HepG2 (cell line): ENCODE measurements around the gene MTOR. TPM values are rescaled to one million over a fixed set of nuclear protein-coding genes. Genes with fewer than 3 reads are reported as not detected.

Source experiments
- ATAC-seq: fragments of 200-7000 bp; cut with Tn5 transposase; 3 replicates; pipeline ENCODE4 v1.9.1; 2020; ENCODE audit warnings: mild to moderate bottlenecking, moderate library complexity
- BruUV-seq: library from RNA; stranded (reverse); fragments of 400-500 nt; replicated peaks from 2 replicates; lab custom pipeline; 2021; lab: Mats Ljungman, UMichigan
- CTCF ChIA-PET: fragments of 300-600 bp; formaldehyde crosslinking; extraction: SDS; loops from one replicate; lab custom pipeline; 2021; ENCODE audit warnings: low total read pairs, inconsistent platforms, low intra/inter-chr PET ratio; lab: Yijun Ruan, JAX
- POLR2A ChIA-PET: fragments of 350-600 bp; sonication (Branson Sonifier 250); formaldehyde crosslinking; loops from one replicate; lab custom pipeline; 2020; ENCODE audit warnings: antibody characterized with exemption, inconsistent platforms; lab: Yijun Ruan, JAX
- DNase-seq: peaks from one replicate; pipeline ENCODE4 v3.0.0-alpha.2; 2015; ENCODE audit warnings: low spot score
- FAIRE-seq: peaks from 3 replicates; lab custom pipeline; 2011; peaks lifted over from hg19 to GRCh38; lab: Jason Lieb, UNC
- H2AFZ ChIP-seq: one replicate; pipeline ENCODE4 v1.6.1; 2011; ENCODE audit warnings: low read length, inconsistent platforms
- H3K27ac ChIP-seq: fragments of 300-600 bp; 3 replicates; pipeline ENCODE4 v1.8.0; 2011; ENCODE audit warnings: mixed run types, mild to moderate bottlenecking, mixed read lengths, low read length, inconsistent platforms; ENCODE audit not compliant: insufficient read depth; ENCODE audit errors: extremely low read length
- H3K27me3 ChIP-seq, 2 experiments: fragments of 200-600 bp in 1 of 2; 2 replicates in 1 of 2; 3 replicates in 1 of 2; pipeline versions ENCODE4 v1.6.0 to v1.8.0; 2011; ENCODE audit warnings: low read length in 2 of 2, mild to moderate bottlenecking in 2 of 2, moderate library complexity in 2 of 2, inconsistent platforms in 1 of 2; ENCODE audit not compliant: insufficient read depth in 2 of 2, control insufficient read depth in 1 of 2
- H3K36me3 ChIP-seq, 2 experiments: fragments of 200-600 bp in 1 of 2; replicated peaks in 1 of 2; 2 replicates in 1 of 2; 3 replicates in 1 of 2; pipeline versions ENCODE4 v1.5.1 to v1.8.0; 2011; ENCODE audit warnings: low read length in 2 of 2, inconsistent platforms in 1 of 2; ENCODE audit not compliant: insufficient read depth in 2 of 2, control insufficient read depth in 1 of 2
- H3K4me1 ChIP-seq: 2 replicates; pipeline ENCODE4 v1.5.1; 2012; ENCODE audit warnings: low read length, inconsistent platforms; ENCODE audit not compliant: insufficient read depth
- H3K4me2 ChIP-seq: 2 replicates; pipeline ENCODE4 v1.6.0; 2011; ENCODE audit warnings: low read depth, low read length, inconsistent platforms
- H3K4me3 ChIP-seq, 3 experiments: fragments of 200-600 bp in 1 of 3; sonication (generic), shearing (Covaris generic) in 1 of 3; replicated peaks in 1 of 3; 2 replicates each; pipeline ENCODE4 v1.5.1; 2011 to 2016; ENCODE audit warnings: low read length in 3 of 3, inconsistent platforms in 2 of 3, low read depth in 2 of 3, mild to moderate bottlenecking in 2 of 3, control low read depth in 1 of 3, mixed read lengths in 1 of 3; ENCODE audit not compliant: insufficient read depth in 1 of 3
- H3K79me2 ChIP-seq: one replicate; pipeline ENCODE4 v1.6.1; 2011; ENCODE audit warnings: low read length, inconsistent platforms; ENCODE audit not compliant: insufficient read depth
- H3K9ac ChIP-seq: 2 replicates; pipeline ENCODE4 v1.6.0; 2011; ENCODE audit warnings: mild to moderate bottlenecking, low read depth, low read length, inconsistent platforms; ENCODE audit not compliant: insufficient read depth
- H3K9me3 ChIP-seq: 2 replicates; pipeline ENCODE4 v1.5.1; 2012; ENCODE audit warnings: mild to moderate bottlenecking, low read length
- H4K20me1 ChIP-seq: 2 replicates; pipeline ENCODE4 v1.6.0; 2011; ENCODE audit warnings: inconsistent platforms, mild to moderate bottlenecking, low read length, moderate library complexity; ENCODE audit not compliant: insufficient read depth
- GLI4 ChIP-seq: sonication (generic); formaldehyde crosslinking; IDR thresholded peaks from 2 replicates; pipeline ENCODE4 v1.5.1; 2020; ENCODE audit warnings: missing genetic modification reagents, mild to moderate bottlenecking, moderate library complexity, borderline replicate concordance
- HOXA7 ChIP-seq: sonication (generic); formaldehyde crosslinking; IDR thresholded peaks from 2 replicates; pipeline ENCODE4 v1.8.1; 2022; ENCODE audit warnings: mild to moderate bottlenecking, missing genetic modification reagents, moderate library complexity
- KDM5B ChIP-seq: sonication (generic); formaldehyde crosslinking; IDR thresholded peaks from 2 replicates; pipeline ENCODE4 v1.4.0; 2020; ENCODE audit warnings: missing genetic modification reagents, mild to moderate bottlenecking, borderline replicate concordance
- MAFF ChIP-seq: IDR thresholded peaks from 2 replicates; pipeline ENCODE4 v1.6.1; 2011; ENCODE audit warnings: low read depth, low read length, improper control_type of control experiment
- RBFOX2 ChIP-seq: fragments of 200-400 bp; formaldehyde crosslinking; IDR thresholded peaks from 2 replicates; pipeline ENCODE4 v1.6.1; 2017; ENCODE audit warnings: low read depth, mild to moderate bottlenecking, low read length
- RORA ChIP-seq: sonication (generic); formaldehyde crosslinking; IDR thresholded peaks from 2 replicates; pipeline ENCODE4 v1.5.0; 2020; ENCODE audit warnings: mild to moderate bottlenecking, missing genetic modification reagents, moderate library complexity
- ZNF547 ChIP-seq: sonication (generic); formaldehyde crosslinking; IDR thresholded peaks from 2 replicates; pipeline ENCODE4 v1.5.1; 2020; ENCODE audit warnings: mild to moderate bottlenecking, missing genetic modification reagents
- WGBS: methylation state at CpG from one replicate; pipeline ENCODE4 v1.1.6; 2017; ENCODE audit warnings: low lambda C conversion rate; 5-methylcytosine and 5-hydroxymethylcytosine counted together
- in situ Hi-C: cut with HindIII; loops from 2 replicates; pipeline ENCODE4 v1.10.0; 2017; ENCODE audit warnings: low pct_unique_long_range_greater_than_20kb; ENCODE audit not compliant: extremely low pct_ligation_motif_present
- intact Hi-C: fragments of 100-400 bp; cut with micrococcal nuclease; formaldehyde crosslinking; loops from one replicate; pipeline ENCODE4 v1.10.0; 2022; ENCODE audit not compliant: unreplicated experiment
- polyA plus RNA-seq, 8 experiments: library from polyadenylated mRNA; depleted of rRNA in 3 of 8; stranded (reverse) in 7 of 8; unstranded in 1 of 8; fragments of >200 nt; fragmentation: Illumina TruSeq in 4 of 8; extraction: Trizol in 4 of 8; gene quantifications; 2 replicates each; pipeline versions ENCODE4 v1.2.1 to v1.2.3, GENCODE V29; 2011 to 2016; ENCODE audit warnings: low read depth in 4 of 8, missing spikeins in 1 of 8, mixed read lengths in 1 of 8; ENCODE audit not compliant: insufficient read depth in 1 of 8
- total RNA-seq, 5 experiments: library from RNA; depleted of rRNA; stranded (reverse); fragments of >200 nt; fragmentation: Illumina TruSeq; extraction: Trizol; gene quantifications; 2 replicates each; pipeline ENCODE4 v1.2.3, GENCODE V29; 2016; ENCODE audit warnings: low read depth in 1 of 5
- TF ChIP-seq, protein P1 (sequence below): sonication (generic); formaldehyde crosslinking; IDR thresholded peaks from 2 replicates; pipeline ENCODE4 v1.4.0; 2020; ENCODE audit warnings: missing genetic modification reagents
- TF ChIP-seq, protein P2 (sequence below): IDR thresholded peaks from 2 replicates; pipeline ENCODE4 v1.6.1; 2012; ENCODE audit warnings: inconsistent platforms

The MTOR gene
- total and polyA plus RNA-seq, 2 of the 13 experiments (the other 11 are each of a cell fraction or from before 2014, with no cell fraction given), result 24.6 to 34.6 TPM

DNA sequence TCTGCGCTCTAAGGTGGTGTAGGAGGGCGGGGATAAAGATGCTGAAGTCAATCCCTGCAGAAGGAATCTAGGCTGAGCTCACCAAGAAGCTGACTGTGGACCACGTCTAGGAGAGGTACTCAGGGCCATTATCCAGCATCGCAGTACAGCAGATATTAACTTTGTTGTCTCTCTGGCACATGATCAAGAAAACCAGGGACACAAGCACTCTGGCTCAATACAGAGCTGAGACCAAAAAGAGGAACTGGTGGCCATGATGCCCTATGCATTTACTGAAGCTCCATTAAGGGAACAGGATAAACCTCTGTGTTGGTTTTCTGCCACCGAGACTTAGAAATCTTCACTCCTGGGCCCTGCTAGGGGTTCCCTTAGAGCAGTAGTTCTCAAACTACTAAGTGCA is 111.2 kb downstream of the MTOR start:
- intact Hi-C loops, result no loop called here
- WGBS, result 100% methylated on average over 5 of the region's 5 CpGs
- no peaks in the 10 kb centered on the region for H3K9me3 ChIP-seq
- H3K4me1 ChIP-seq, result peaks cover 10% of the 10 kb centered on the region; the same call in 1 of the 2 replicates
- TF ChIP-seq, protein P1, sequence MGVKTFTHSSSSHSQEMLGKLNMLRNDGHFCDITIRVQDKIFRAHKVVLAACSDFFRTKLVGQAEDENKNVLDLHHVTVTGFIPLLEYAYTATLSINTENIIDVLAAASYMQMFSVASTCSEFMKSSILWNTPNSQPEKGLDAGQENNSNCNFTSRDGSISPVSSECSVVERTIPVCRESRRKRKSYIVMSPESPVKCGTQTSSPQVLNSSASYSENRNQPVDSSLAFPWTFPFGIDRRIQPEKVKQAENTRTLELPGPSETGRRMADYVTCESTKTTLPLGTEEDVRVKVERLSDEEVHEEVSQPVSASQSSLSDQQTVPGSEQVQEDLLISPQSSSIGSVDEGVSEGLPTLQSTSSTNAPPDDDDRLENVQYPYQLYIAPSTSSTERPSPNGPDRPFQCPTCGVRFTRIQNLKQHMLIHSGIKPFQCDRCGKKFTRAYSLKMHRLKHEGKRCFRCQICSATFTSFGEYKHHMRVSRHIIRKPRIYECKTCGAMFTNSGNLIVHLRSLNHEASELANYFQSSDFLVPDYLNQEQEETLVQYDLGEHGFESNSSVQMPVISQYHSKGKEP (CRISPR knock-in tag), result no peak
- TF ChIP-seq, protein P2, sequence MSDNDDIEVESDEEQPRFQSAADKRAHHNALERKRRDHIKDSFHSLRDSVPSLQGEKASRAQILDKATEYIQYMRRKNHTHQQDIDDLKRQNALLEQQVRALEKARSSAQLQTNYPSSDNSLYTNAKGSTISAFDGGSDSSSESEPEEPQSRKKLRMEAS, result no peak
- TF ChIP-seq RORA, result no peak
- no peak for TF ChIP-seq HOXA7 (CRISPR knock-in tag)
- TF ChIP-seq RBFOX2, result no peak
- TF ChIP-seq MAFF, result no peak
- TF ChIP-seq KDM5B (CRISPR knock-in tag), result no peak
- TF ChIP-seq GLI4, result no peak
- no peak for TF ChIP-seq ZNF547 (CRISPR knock-in tag)
- H4K20me1 ChIP-seq, result no peaks in the 10 kb centered on the region
- no peak overlapping the region for H3K27ac ChIP-seq
- H3K36me3 ChIP-seq, result peaks cover 15 to 58% of the 10 kb centered on the region in 2 experiments
- no peak overlapping the region for H3K4me3 ChIP-seq
- ChIA-PET POLR2A (no interaction called here), CTCF (no interaction called here)
- no TSS peak for BruUV-seq
- no peak for FAIRE-seq
- H3K9ac ChIP-seq, result no peak overlapping the region
- in situ Hi-C loops, result no loop called here
- no peaks in the 10 kb centered on the region for H3K27me3 ChIP-seq
- no peak overlapping the region for H3K4me2 ChIP-seq
- DNase-seq, result no peak
- H2AFZ ChIP-seq, result no peak overlapping the region
- ATAC-seq, result no peak
- H3K79me2 ChIP-seq, result no peaks in the 10 kb centered on the region
